Thyroid gland (tissue), 4 donors: ENCODE data around the gene GALNT9.

Experiments used
- CTCF ChIP-seq, 6 experiments: fragments of 200-600 bp in 3 of 6; fragments of 450-650 bp in 3 of 6; sonication (generic) in 3 of 6; IDR thresholded peaks; one replicate each; pipeline ENCODE4 v1.5.1; 2016 to 2019; ENCODE audit warnings: antibody characterized with exemption in 6 of 6, mild to moderate bottlenecking in 2 of 6, inconsistent platforms in 1 of 6, moderate library complexity in 1 of 6
- POLR2A ChIP-seq, 2 donors: fragments of 450-650 bp; IDR thresholded peaks; one replicate each; pipeline ENCODE4 v1.6.1; 2017; ENCODE audit warnings: antibody characterized with exemption in 2 of 2, mild to moderate bottlenecking in 2 of 2, moderate library complexity in 1 of 2

- no peak for TF ChIP-seq CTCF (IDR thresholded peaks at IDR 0.05)
- no peak for TF ChIP-seq POLR2A (IDR thresholded peaks at IDR 0.05)
Observed at GRCh38 chr12:132239796-132240668, 89.4 kb downstream of the GALNT9 start.
